Measurements from ENCODE around the gene KLF15. TPM values are rescaled to one million over a fixed set of nuclear protein-coding genes. Genes with fewer than 3 reads are reported as not detected.

The KLF15 gene
- total RNA-seq, 1 experiment from 2014 or later = not detected

DNA sequence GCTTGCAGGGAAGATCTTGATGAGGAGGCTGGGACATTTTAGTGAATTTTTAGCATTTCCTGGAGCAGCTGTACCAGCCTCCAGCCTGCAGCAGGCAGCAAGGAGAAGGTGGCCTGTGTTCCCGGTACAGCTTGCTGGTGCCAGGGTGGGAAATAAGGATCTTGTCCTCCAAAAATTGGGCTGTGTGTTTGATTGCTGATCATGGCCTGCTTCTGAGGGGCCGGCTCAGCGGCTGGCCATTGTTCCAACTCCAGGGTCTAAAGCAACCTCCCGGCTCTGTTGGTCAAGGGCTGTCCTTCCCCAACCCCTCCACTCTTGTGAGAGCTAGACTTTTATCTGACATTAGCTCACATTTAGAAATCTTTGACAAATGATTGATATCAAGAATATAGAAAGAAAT lies 42.5 kb upstream of the KLF15 start:
- Histone ChIP-seq H3K36me3 (ENCODE audit: low read depth, low read length) (no peaks in the 10 kb centered on the region), H4K20me1 (ENCODE audit: low read length) (no peaks in the 10 kb centered on the region), H3K79me2 (ENCODE audit: low read length) (no peaks in the 10 kb centered on the region), H3K9me3 (ENCODE audit: low read length) (no peaks in the 10 kb centered on the region), H2AFZ (ENCODE audit: low read length) (no peak overlapping the region), H3K9ac (ENCODE audit: low read length) (no peak overlapping the region), H3F3A (ENCODE audit: low read length, unreplicated experiment) (no peaks in the 10 kb centered on the region), H3K4me1 (ENCODE audit: insufficient read depth, low read length) (peaks cover 10% of the 10 kb centered on the region), H3K27ac (ENCODE audit: low read length) (peak overlapping the region; percentile 47), H3K4me2 (ENCODE audit: low read length) (no peak overlapping the region), H3K27me3 (ENCODE audit: low read length) (no peaks in the 10 kb centered on the region), H3K9me2 (replicated peaks; ENCODE audit: low read length) (no peaks in the 10 kb centered on the region), H3K4me3 (ENCODE audit: low read length) (no peak overlapping the region)
- DNase-seq = no peak
- CTCF ChIA-PET = no interaction called here
- no peak for ATAC-seq
- no TSS peak for BruUV-seq (replicated peaks)
- intact Hi-C loops (cut with micrococcal nuclease) = no loop called here
- POLR2A ChIA-PET (ENCODE audit: unreplicated experiment) = no interaction called here
- TF ChIP-seq, protein P1, sequence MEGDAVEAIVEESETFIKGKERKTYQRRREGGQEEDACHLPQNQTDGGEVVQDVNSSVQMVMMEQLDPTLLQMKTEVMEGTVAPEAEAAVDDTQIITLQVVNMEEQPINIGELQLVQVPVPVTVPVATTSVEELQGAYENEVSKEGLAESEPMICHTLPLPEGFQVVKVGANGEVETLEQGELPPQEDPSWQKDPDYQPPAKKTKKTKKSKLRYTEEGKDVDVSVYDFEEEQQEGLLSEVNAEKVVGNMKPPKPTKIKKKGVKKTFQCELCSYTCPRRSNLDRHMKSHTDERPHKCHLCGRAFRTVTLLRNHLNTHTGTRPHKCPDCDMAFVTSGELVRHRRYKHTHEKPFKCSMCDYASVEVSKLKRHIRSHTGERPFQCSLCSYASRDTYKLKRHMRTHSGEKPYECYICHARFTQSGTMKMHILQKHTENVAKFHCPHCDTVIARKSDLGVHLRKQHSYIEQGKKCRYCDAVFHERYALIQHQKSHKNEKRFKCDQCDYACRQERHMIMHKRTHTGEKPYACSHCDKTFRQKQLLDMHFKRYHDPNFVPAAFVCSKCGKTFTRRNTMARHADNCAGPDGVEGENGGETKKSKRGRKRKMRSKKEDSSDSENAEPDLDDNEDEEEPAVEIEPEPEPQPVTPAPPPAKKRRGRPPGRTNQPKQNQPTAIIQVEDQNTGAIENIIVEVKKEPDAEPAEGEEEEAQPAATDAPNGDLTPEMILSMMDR (conservative IDR thresholded peaks at IDR 0.05; ENCODE audit: low read depth, low read length) = no peak
- TF ChIP-seq EZH2 (IDR thresholded peaks at IDR 0.05; ENCODE audit: low read length, unreplicated experiment) (no peak), EZH2phosphoT487 (IDR thresholded peaks at IDR 0.05; ENCODE audit: borderline replicate concordance, low read length) (no peak)

DNA sequence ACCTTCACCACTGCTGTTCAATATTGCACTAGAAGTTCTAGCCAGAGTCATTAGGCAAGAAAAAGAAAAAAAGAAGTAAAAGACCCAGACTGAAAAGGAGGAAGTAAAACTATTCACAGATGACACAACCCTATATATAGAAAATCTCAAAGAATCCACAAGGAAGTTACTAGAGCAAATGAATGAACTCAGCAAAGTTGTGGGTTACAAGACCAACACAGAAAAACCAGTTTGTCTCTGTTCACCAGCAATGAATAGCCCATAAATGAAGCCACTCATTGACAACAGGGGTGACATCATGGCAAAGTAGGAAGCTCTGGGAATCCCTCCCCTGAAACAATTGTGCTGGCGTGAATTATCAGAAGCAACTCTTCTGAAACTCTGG lies 42.1 kb upstream of the KLF15 start:
- no peaks in the 10 kb centered on the region for H3K27me3 ChIP-seq (ENCODE audit: low read length)
- ChIA-PET POLR2A (ENCODE audit: unreplicated experiment) (no interaction called here), CTCF (no interaction called here)
- no peaks in the 10 kb centered on the region for H3F3A ChIP-seq (ENCODE audit: low read length, unreplicated experiment)
- no peaks in the 10 kb centered on the region for H3K79me2 ChIP-seq (ENCODE audit: low read length)
- intact Hi-C loops (cut with micrococcal nuclease) = no loop called here
- no TSS peak for BruUV-seq (replicated peaks)
- no peaks in the 10 kb centered on the region for H4K20me1 ChIP-seq (ENCODE audit: low read length)
- no peak overlapping the region for H3K9ac ChIP-seq (ENCODE audit: low read length)
- H3K9me2 ChIP-seq (replicated peaks; ENCODE audit: low read length) = no peaks in the 10 kb centered on the region
- peaks cover 10% of the 10 kb centered on the region for H3K4me1 ChIP-seq (ENCODE audit: insufficient read depth, low read length)
- peak overlapping the region; percentile 74 for H3K27ac ChIP-seq (ENCODE audit: low read length)
- DNase-seq = peak; percentile 62
- H3K36me3 ChIP-seq (ENCODE audit: low read depth, low read length) = no peaks in the 10 kb centered on the region
- H3K9me3 ChIP-seq (ENCODE audit: low read length) = no peaks in the 10 kb centered on the region
- ATAC-seq = no peak; the same call in 1 of the 2 replicates
- TF ChIP-seq EZH2phosphoT487 (IDR thresholded peaks at IDR 0.05; ENCODE audit: borderline replicate concordance, low read length) (no peak), EZH2 (IDR thresholded peaks at IDR 0.05; ENCODE audit: low read length, unreplicated experiment) (no peak)
- TF ChIP-seq, protein P1 (conservative IDR thresholded peaks at IDR 0.05; ENCODE audit: low read depth, low read length) = no peak
- H3K4me2 ChIP-seq (ENCODE audit: low read length) = peak overlapping the region; percentile 51
- H2AFZ ChIP-seq (ENCODE audit: low read length) = no peak overlapping the region
- H3K4me3 ChIP-seq (ENCODE audit: low read length) = no peak overlapping the region

DNA sequence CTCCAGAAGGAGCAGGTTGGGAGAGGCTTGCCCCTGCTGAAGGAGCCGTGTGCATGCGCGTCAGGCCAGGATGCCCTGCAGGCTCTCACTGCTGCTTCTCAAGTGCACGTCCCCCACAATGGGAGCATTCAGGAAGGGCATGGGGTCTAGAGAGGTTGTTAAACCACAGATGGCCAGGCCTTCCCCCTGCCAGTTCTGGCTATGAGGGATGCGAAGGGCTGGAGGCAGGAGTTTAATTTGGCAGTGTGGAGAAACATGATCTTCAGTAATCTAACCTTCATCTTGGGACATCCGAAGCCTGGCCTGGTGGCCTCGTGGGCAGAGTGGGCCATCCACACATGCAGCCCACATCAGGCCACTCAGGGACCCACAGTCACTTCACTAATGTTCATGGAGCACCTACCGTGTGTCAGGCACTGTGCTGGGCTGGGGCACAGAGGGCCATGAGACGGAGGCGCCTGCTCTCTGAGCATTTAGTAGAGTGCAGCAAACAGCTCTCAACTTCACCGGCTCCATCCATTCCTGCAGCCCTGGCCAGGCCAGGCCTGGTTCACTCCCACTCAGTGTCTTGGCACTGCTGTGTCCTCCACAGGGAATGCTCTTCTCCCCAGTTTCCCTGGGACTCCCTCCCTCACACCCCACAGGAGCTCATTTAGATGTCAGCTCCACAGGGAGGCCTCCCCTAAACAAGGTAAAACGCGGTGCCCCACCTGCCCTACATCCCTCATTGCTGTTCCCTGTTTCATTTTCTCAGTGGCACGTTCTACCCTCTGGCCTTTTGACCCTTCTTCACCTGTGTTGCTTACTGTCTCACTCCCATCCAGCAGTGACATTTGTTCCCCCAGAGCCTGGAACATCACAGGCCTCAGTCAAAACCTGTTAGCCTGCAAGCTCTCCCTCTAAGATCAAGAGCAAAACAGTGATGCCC lies 41.5 kb upstream of the KLF15 start:
- no peaks in the 10 kb centered on the region for H3K9me3 ChIP-seq (ENCODE audit: low read length)
- H3K79me2 ChIP-seq (ENCODE audit: low read length) = no peaks in the 10 kb centered on the region
- H2AFZ ChIP-seq (ENCODE audit: low read length) = no peak overlapping the region
- peaks cover 10% of the 10 kb centered on the region for H3K4me1 ChIP-seq (ENCODE audit: insufficient read depth, low read length)
- no peaks in the 10 kb centered on the region for H3K36me3 ChIP-seq (ENCODE audit: low read depth, low read length)
- no peaks in the 10 kb centered on the region for H3F3A ChIP-seq (ENCODE audit: low read length, unreplicated experiment)
- no peaks in the 10 kb centered on the region for H4K20me1 ChIP-seq (ENCODE audit: low read length)
- no peak overlapping the region for H3K4me3 ChIP-seq (ENCODE audit: low read length)
- BruUV-seq (replicated peaks) = no TSS peak
- no peak for ATAC-seq
- intact Hi-C loops (cut with micrococcal nuclease) = no loop called here
- TF ChIP-seq EZH2phosphoT487 (IDR thresholded peaks at IDR 0.05; ENCODE audit: borderline replicate concordance, low read length) = no peak
- TF ChIP-seq EZH2 (IDR thresholded peaks at IDR 0.05; ENCODE audit: low read length, unreplicated experiment) = no peak
- TF ChIP-seq, protein P1 (conservative IDR thresholded peaks at IDR 0.05; ENCODE audit: low read depth, low read length) = no peak
- H3K27ac ChIP-seq (ENCODE audit: low read length) = peak overlapping the region; percentile 74
- H3K4me2 ChIP-seq (ENCODE audit: low read length) = peak overlapping the region; percentile 51
- CTCF ChIA-PET = no interaction called here
- POLR2A ChIA-PET (ENCODE audit: unreplicated experiment) = no interaction called here
- DNase-seq = no peak
- no peaks in the 10 kb centered on the region for H3K27me3 ChIP-seq (ENCODE audit: low read length)
- no peaks in the 10 kb centered on the region for H3K9me2 ChIP-seq (replicated peaks; ENCODE audit: low read length)
- H3K9ac ChIP-seq (ENCODE audit: low read length) = no peak overlapping the region

Measured in PC-3 (cell line).